ENCODE data around the gene PTPRG.

Gene PTPRG

DNA sequence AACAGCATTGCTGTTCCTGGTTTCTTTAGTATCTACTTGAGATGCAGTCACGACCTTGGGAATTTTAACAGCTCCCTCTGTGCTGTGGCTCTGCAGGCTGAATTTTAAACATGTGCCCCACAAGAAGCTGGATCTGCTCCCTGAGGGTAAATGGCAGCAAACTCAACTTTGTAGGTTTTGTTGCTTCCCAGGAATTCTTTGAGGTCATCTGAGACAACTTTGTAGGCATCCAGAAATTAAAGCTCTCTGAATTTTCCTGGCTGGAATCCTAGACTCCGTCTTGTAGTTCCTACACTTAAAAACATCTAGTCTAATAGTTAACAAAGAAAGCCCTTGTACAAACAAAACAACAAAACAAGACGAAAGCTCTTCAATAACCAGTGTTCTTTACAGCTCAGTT, 445.7 kb downstream of the PTPRG start:
- no peak for TF ChIP-seq POLR2AphosphoS5 (IDR thresholded peaks at IDR 0.05; ENCODE audit: low read depth, low read length)
- TF ChIP-seq, protein P1, sequence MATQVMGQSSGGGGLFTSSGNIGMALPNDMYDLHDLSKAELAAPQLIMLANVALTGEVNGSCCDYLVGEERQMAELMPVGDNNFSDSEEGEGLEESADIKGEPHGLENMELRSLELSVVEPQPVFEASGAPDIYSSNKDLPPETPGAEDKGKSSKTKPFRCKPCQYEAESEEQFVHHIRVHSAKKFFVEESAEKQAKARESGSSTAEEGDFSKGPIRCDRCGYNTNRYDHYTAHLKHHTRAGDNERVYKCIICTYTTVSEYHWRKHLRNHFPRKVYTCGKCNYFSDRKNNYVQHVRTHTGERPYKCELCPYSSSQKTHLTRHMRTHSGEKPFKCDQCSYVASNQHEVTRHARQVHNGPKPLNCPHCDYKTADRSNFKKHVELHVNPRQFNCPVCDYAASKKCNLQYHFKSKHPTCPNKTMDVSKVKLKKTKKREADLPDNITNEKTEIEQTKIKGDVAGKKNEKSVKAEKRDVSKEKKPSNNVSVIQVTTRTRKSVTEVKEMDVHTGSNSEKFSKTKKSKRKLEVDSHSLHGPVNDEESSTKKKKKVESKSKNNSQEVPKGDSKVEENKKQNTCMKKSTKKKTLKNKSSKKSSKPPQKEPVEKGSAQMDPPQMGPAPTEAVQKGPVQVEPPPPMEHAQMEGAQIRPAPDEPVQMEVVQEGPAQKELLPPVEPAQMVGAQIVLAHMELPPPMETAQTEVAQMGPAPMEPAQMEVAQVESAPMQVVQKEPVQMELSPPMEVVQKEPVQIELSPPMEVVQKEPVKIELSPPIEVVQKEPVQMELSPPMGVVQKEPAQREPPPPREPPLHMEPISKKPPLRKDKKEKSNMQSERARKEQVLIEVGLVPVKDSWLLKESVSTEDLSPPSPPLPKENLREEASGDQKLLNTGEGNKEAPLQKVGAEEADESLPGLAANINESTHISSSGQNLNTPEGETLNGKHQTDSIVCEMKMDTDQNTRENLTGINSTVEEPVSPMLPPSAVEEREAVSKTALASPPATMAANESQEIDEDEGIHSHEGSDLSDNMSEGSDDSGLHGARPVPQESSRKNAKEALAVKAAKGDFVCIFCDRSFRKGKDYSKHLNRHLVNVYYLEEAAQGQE (IDR thresholded peaks at IDR 0.05; ENCODE audit: insufficient read depth in 1 of 2, low read depth in 2 of 2, low read length in 2 of 2): no peak
- no peak for TF ChIP-seq TAF1 (IDR thresholded peaks at IDR 0.05; ENCODE audit: borderline replicate concordance, insufficient read depth, low read length)
- no peak for TF ChIP-seq FOXP2 (optimal IDR thresholded peaks at IDR 0.05; ENCODE audit: borderline replicate concordance, extremely low read depth, extremely low read length, insufficient read depth)

DNA sequence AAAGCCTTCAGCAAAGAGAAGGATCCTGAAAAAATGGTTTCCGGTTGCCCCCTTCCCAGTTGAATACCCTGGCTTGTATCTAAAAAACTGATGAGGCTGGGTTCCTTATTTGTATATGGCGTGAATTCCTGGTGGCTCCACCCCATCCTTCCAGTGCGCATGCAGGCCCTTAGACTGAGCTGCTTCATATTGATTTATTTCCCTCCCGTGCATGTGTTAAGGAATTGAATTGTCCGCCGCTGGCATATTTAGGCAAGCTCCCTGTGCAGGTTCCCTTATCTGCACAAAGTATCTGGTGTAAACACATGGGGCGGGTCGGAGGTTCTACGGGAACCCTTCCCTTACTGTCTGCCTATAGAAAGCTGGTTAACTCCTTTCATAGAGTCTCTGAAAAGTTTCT, 449.6 kb downstream of the PTPRG start:
- TF ChIP-seq, protein P1 (IDR thresholded peaks at IDR 0.05; ENCODE audit: insufficient read depth in 1 of 2, low read depth in 2 of 2, low read length in 2 of 2): no peak
- TF ChIP-seq FOXP2 (optimal IDR thresholded peaks at IDR 0.05; ENCODE audit: borderline replicate concordance, extremely low read depth, extremely low read length, insufficient read depth) (no peak), TAF1 (IDR thresholded peaks at IDR 0.05; ENCODE audit: borderline replicate concordance, insufficient read depth, low read length) (no peak), SIN3A (IDR thresholded peaks at IDR 0.05; ENCODE audit: borderline replicate concordance, insufficient read depth, low read length) (no peak), POLR2AphosphoS5 (IDR thresholded peaks at IDR 0.05; ENCODE audit: low read depth, low read length) (no peak)

DNA sequence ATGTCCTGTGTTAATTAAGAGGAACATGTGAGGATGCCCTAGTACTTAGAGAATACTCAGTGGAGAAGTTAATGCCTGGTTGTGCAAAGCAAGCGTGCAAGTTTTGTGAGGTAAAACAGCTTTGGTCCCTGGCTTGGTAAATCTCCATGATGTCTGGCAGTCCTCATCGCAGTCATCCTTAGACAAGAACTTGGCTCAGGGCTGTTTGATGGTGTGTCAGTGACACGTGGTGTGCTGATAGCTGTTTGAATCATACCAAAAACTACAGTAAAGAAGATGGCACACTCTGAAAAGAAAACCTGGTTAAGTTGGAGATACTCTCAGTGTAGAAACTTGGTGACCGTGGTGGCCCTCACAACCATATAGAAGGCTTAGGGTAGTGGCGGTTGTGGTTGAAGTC, 450.3 kb downstream of the PTPRG start:
- TF ChIP-seq, protein P1 (IDR thresholded peaks at IDR 0.05; ENCODE audit: insufficient read depth in 1 of 2, low read depth in 2 of 2, low read length in 2 of 2): no peak
- TF ChIP-seq POLR2AphosphoS5 (IDR thresholded peaks at IDR 0.05; ENCODE audit: low read depth, low read length) (no peak), SIN3A (IDR thresholded peaks at IDR 0.05; ENCODE audit: borderline replicate concordance, insufficient read depth, low read length) (no peak), TAF1 (IDR thresholded peaks at IDR 0.05; ENCODE audit: borderline replicate concordance, insufficient read depth, low read length) (no peak), FOXP2 (optimal IDR thresholded peaks at IDR 0.05; ENCODE audit: borderline replicate concordance, extremely low read depth, extremely low read length, insufficient read depth) (no peak)

DNA sequence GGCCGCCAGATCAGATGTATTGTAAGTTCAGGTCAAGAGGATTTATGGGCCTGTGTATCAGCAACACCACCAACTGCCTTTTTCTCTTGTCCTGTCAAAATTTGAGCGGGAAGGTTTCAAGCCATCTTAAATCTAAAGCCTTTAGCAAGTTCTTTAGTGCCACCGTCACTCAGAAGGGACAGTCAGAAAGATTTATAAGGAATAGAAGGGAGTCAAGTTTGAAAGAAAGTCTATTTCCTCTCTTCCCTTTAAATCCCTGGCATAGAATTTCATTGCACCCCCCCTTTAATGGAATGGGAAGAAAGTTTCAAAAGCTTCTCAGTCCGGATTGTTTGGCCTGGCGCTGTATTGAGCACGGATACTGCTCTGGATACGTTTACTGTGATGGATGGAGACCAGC, 452.6 kb downstream of the PTPRG start:
- TF ChIP-seq POLR2AphosphoS5 (IDR thresholded peaks at IDR 0.05; ENCODE audit: low read depth, low read length): no peak

DNA sequence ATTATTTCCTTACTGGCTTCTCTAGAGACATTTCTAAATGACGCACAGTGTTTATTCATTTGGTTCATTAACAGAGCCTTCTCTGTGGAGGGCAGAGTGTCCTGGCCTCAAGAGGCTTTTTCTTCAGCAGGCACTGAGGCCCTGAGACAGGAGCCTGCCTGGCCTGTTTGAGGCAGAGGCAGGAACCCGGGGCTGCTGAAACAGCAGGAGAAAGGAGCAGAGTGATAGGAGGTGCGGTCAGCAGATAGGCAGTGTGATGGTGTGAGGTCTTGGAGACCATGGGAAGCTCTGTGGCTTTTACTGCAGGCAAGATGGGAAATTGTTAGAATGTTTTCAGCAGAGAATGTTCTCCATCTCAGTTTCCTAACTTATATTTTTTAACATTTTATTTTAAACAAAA, 453.7 kb downstream of the PTPRG start:
- TF ChIP-seq POLR2AphosphoS5 (IDR thresholded peaks at IDR 0.05; ENCODE audit: low read depth, low read length): no peak
- TF ChIP-seq FOXP2 (optimal IDR thresholded peaks at IDR 0.05; ENCODE audit: borderline replicate concordance, extremely low read depth, extremely low read length, insufficient read depth): no peak
- TF ChIP-seq SIN3A (IDR thresholded peaks at IDR 0.05; ENCODE audit: borderline replicate concordance, insufficient read depth, low read length): no peak
- no peak for TF ChIP-seq TAF1 (IDR thresholded peaks at IDR 0.05; ENCODE audit: borderline replicate concordance, insufficient read depth, low read length)
- TF ChIP-seq, protein P1 (IDR thresholded peaks at IDR 0.05; ENCODE audit: insufficient read depth in 1 of 2, low read depth in 2 of 2, low read length in 2 of 2): no peak

All from PFSK-1 (cell line).